Activated CD8-positive, alpha-beta T cell treated with anti-CD3 and anti-CD28 coated beads for 36 hours (primary cell): Measurements from ENCODE around the gene MVK. TPM values are rescaled to one million over a fixed set of nuclear protein-coding genes. Genes with fewer than 3 reads are reported as not detected.
A peak's percentile ranks its signal among the peaks of the same experiment; 100 is the strongest.

Experiments
- ATAC-seq: fragments of 200-7000 bp; cut with Tn5 transposase; one replicate; pipeline ENCODE4 v1.10.0; 2021; ENCODE audit warnings: mild to moderate bottlenecking, moderate library complexity
- CTCF ChIA-PET: fragments of 350-600 bp; sonication (Branson Sonifier 250); formaldehyde crosslinking; loops from one replicate; lab custom pipeline; 2021; ENCODE audit warnings: antibody characterized with exemption; lab: Charles Lee
- POLR2A ChIA-PET: fragments of 350-600 bp; sonication (Branson Sonifier 250); formaldehyde crosslinking; loops from one replicate; lab custom pipeline; 2021; ENCODE audit warnings: antibody characterized with exemption; lab: Charles Lee
- DNase-seq: peaks from one replicate; pipeline ENCODE4 v3.0.0-alpha.2; 2020
- H3K27ac Mint-ChIP-seq: one replicate; pipeline ENCODE4 v1.8.0; 2021; ENCODE audit warnings: mild to moderate bottlenecking, mixed read lengths
- H3K27me3 Mint-ChIP-seq: one replicate; pipeline ENCODE4 v1.8.0; 2021; ENCODE audit warnings: mixed read lengths
- H3K36me3 Mint-ChIP-seq: one replicate; pipeline ENCODE4 v1.8.0; 2021; ENCODE audit warnings: low read depth, mixed read lengths
- H3K4me1 Mint-ChIP-seq: one replicate; pipeline ENCODE4 v1.8.0; 2021; ENCODE audit warnings: low read depth, mixed read lengths
- H3K4me3 Mint-ChIP-seq: one replicate; pipeline ENCODE4 v1.8.0; 2021; ENCODE audit warnings: mild to moderate bottlenecking, moderate library complexity, mixed read lengths
- H3K9me3 Mint-ChIP-seq: one replicate; pipeline ENCODE4 v1.8.0; 2021; ENCODE audit warnings: mixed read lengths
- CTCF ChIP-seq: fragments of 200-600 bp; IDR thresholded peaks from one replicate; pipeline ENCODE4 v1.8.0; 2022; ENCODE audit warnings: antibody characterized with exemption, mild to moderate bottlenecking
- intact Hi-C: fragments of 100-400 bp; cut with micrococcal nuclease; formaldehyde crosslinking; loops from one replicate; pipeline ENCODE4 v1.10.0; 2022
- total RNA-seq, 2 experiments: library from RNA; stranded (reverse); gene quantifications; one replicate each; pipeline ENCODE4 v1.2.3, GENCODE V29; 2021

The MVK gene
- total RNA-seq, 2 experiments from 2014 or later = 16.2 to 19.8 TPM

DNA sequence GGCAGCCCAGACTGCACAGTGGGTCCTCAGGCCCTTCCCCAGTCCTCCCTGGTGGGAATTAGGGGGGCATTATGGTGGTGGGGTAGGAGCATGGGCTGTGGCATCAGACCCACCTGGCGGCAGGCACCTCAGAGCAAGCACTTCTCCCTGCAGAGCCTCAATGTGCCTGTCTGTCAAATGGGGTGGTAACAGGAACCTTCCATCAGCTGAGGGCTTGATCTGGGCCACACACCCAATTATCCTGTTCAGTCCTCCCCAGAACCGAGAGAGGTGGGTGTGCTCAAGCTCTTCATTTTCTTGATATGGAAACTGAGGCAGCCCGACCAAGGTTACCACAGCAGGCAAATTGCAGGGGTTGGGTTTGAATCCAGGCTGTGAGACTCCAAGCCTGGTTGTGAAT, 38.4 kb downstream of the MVK start:
- no peaks in the 10 kb centered on the region for H3K4me1 Mint-ChIP-seq
- DNase-seq (no peak), ATAC-seq (no peak)
- CTCF ChIA-PET = interaction anchor here (1.9 kb wide), 1 partner anchor 163 kb away, joined by 5 read pairs; no protein-coding TSS in a partner anchor
- no peak for TF ChIP-seq CTCF
- H3K9me3 Mint-ChIP-seq = no peaks in the 10 kb centered on the region
- peaks cover 8% of the 10 kb centered on the region for H3K27me3 Mint-ChIP-seq
- no peaks in the 10 kb centered on the region for H3K36me3 Mint-ChIP-seq
- intact Hi-C loops = no loop called here
- no peak overlapping the region for H3K4me3 Mint-ChIP-seq
- POLR2A ChIA-PET = no interaction called here
- no peak overlapping the region for H3K27ac Mint-ChIP-seq

DNA sequence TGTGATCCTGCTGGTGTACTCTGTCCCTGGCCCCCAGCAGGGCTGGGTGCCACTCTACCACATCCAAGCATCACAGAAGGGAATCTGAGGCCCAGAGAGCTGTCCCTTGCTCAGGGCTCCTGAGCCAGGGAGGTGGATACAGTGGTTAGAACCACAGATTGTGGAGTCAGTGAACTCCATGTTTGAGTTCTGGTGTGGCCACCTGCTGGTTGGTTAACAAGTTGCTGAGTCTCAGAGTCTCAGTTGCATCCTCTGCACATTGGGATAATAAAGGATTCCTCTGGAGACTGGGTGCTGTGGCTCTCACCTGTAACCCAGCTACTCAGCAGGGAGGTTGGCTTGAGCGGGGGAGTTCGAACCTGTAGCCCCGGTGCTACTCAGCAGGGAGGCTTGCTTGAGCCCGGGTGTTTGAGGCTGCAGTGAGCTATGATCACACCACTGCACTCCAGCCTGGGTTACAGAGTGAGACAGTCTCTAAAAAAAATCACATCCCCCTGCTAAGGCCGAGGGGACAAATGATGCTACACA, 39.4 kb downstream of the MVK start:
- TF ChIP-seq CTCF = peak; percentile 14
- POLR2A ChIA-PET = no interaction called here
- intact Hi-C loops = no loop called here
- Mint-ChIP-seq H3K36me3 (no peaks in the 10 kb centered on the region), H3K27me3 (peaks cover 8% of the 10 kb centered on the region), H3K9me3 (no peaks in the 10 kb centered on the region), H3K27ac (no peak overlapping the region), H3K4me1 (no peaks in the 10 kb centered on the region), H3K4me3 (no peak overlapping the region)
- no peak for ATAC-seq
- DNase-seq = peak; percentile 12
- CTCF ChIA-PET = interaction anchor here (1.5 to 1.9 kb wide), 3 partner anchors 9 to 162 kb away, joined by 3 to 13 read pairs (median 5); no protein-coding TSS in a partner anchor

DNA sequence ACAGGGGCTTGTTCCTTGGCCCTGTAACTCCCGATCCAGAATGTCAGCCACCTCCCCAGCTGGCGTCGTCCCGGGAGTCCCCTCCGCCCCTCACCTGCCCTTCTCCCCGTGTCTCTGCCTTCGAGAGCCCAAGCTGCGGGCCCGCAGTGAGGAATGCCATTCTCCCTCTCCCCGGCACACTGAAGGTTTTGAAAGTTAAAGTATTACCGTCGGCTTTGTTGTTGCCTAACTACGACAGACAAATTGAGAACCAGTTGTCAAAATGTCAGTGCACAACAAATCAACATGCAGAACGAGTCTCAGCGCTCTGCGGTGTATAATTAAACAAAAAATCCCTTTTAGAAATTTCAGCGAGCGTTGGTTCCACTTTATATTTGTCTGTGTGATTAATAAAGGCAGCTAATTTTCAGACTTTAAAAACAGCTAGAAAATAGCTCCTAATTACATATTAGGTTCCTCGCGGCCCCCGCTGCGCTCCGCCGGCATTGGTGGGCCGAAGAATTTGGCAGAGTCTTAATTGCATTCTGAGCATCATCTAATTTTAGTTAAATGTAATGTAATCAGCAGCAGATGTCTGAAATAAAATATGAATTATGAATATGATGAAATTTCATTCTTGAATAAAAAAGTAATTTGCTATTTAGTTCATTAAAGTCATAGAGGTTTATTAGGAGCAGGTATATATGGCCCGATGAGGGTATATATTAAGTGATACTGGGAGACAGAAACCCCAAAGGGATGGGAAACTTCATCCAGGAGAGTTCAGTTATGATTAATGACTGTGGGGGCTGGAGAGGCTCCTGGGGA, 40.3 kb downstream of the MVK start:
- TF ChIP-seq CTCF = no peak
- no peak for ATAC-seq
- ChIA-PET POLR2A (no interaction called here), CTCF (interaction anchor here (1.5 to 1.9 kb wide), 3 partner anchors 9 to 162 kb away, joined by 3 to 13 read pairs (median 5); no protein-coding TSS in a partner anchor)
- Mint-ChIP-seq H3K27me3 (peaks cover 7% of the 10 kb centered on the region), H3K4me1 (no peaks in the 10 kb centered on the region), H3K27ac (no peak overlapping the region), H3K4me3 (no peak overlapping the region), H3K36me3 (no peaks in the 10 kb centered on the region), H3K9me3 (no peaks in the 10 kb centered on the region)
- no peak for DNase-seq
- intact Hi-C loops = no loop called here

GRCh38 chr12:109615556-109616229, 42.1 kb downstream of the MVK start:
- Mint-ChIP-seq H3K4me3 (no peak overlapping the region), H3K27ac (no peak overlapping the region), H3K36me3 (no peaks in the 10 kb centered on the region), H3K4me1 (no peaks in the 10 kb centered on the region), H3K9me3 (no peaks in the 10 kb centered on the region), H3K27me3 (peaks cover 13% of the 10 kb centered on the region)
- ChIA-PET CTCF (no interaction called here), POLR2A (no interaction called here)
- no peak for DNase-seq
- TF ChIP-seq CTCF = no peak
- intact Hi-C loops = no loop called here
- ATAC-seq = no peak
